ENCODE measurements around the gene PASD1.
"Not testable (repeated sequence)": the region's sequence is repeated elsewhere in the genome, so short reads cannot be mapped to it uniquely, and the experiment has no call there.

Gene PASD1

GRCh38 chrX:151563449-151563848 is at the start of gene PASD1:
Gene PASD1 (plus strand): TSS chrX:151563675. CDS start chrX:151601554, 37,879 bp downstream.
- Histone ChIP-seq H3K79me2 (ENCODE audit: control insufficient read depth, insufficient read depth, low read length, unreplicated experiment) (no peaks in the 10 kb centered on the region), H3K27me3 (ENCODE audit: insufficient read depth, low read length) (no peaks in the 10 kb centered on the region), H3K27ac (ENCODE audit: low read depth, low read length) (no peak within 1 kb of the TSS), H3K4me1 (ENCODE audit: control insufficient read depth, insufficient read depth, low read length, unreplicated experiment) (no peaks in the 10 kb centered on the region), H3K36me3 (ENCODE audit: insufficient read depth, low read length) (no peaks in the 10 kb centered on the region), H3K4me3 (ENCODE audit: low read depth, low read length) (no peak within 1 kb of the TSS), H2AFZ (ENCODE audit: low read length, unreplicated experiment) (no peak within 1 kb of the TSS)

GRCh38 chrX:151515237-151515636 is 48.2 kb upstream of the PASD1 start:
- Histone ChIP-seq H3K79me2 (ENCODE audit: control insufficient read depth, insufficient read depth, low read length, unreplicated experiment) (no peaks in the 10 kb centered on the region), H3K4me3 (ENCODE audit: low read depth, low read length) (no peak overlapping the region), H3K4me1 (ENCODE audit: control insufficient read depth, insufficient read depth, low read length, unreplicated experiment) (no peaks in the 10 kb centered on the region), H3K36me3 (ENCODE audit: insufficient read depth, low read length) (no peaks in the 10 kb centered on the region), H2AFZ (ENCODE audit: low read length, unreplicated experiment) (no peak overlapping the region), H3K27me3 (ENCODE audit: insufficient read depth, low read length) (no peaks in the 10 kb centered on the region), H3K27ac (ENCODE audit: low read depth, low read length) (no peak overlapping the region)

- no peak overlapping the region for H2AFZ ChIP-seq (ENCODE audit: low read length, unreplicated experiment)
- H3K79me2 ChIP-seq (ENCODE audit: control insufficient read depth, insufficient read depth, low read length, unreplicated experiment) = no peaks in the 10 kb centered on the region
- no peak overlapping the region for H3K27ac ChIP-seq (ENCODE audit: low read depth, low read length)
- no peaks in the 10 kb centered on the region for H3K4me1 ChIP-seq (ENCODE audit: control insufficient read depth, insufficient read depth, low read length, unreplicated experiment)
- H3K4me3 ChIP-seq (ENCODE audit: low read depth, low read length) = no peak overlapping the region
- no peaks in the 10 kb centered on the region for H3K27me3 ChIP-seq (ENCODE audit: insufficient read depth, low read length)
- no peaks in the 10 kb centered on the region for H3K36me3 ChIP-seq (ENCODE audit: insufficient read depth, low read length)
Observed at GRCh38 chrX:151516538-151517187, 46.8 kb upstream of the PASD1 start.

DNA sequence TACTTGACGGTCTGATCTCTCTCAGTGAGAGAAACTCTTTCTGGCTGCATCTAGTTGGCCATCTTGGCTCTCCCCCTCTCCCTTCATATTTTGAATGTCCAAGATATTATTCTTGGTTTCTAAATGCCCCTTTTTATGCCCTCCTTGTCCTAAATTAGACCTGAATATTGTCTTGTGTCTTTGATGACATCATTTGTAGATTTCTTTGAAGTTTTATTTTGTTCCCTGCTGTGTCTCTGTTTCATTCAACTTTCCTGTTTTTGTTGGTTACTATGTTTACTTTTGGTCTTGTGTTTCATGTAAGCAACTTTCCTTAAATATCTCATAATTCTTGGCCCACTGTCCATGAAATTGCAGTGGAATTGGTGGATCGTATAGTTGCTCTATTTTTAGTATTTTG is 46.1 kb upstream of the PASD1 start:
- Histone ChIP-seq H3K4me1 (ENCODE audit: control insufficient read depth, insufficient read depth, low read length, unreplicated experiment) (no peaks in the 10 kb centered on the region), H3K27ac (ENCODE audit: low read depth, low read length) (no peak overlapping the region), H3K27me3 (ENCODE audit: insufficient read depth, low read length) (no peaks in the 10 kb centered on the region), H2AFZ (ENCODE audit: low read length, unreplicated experiment) (no peak overlapping the region), H3K79me2 (ENCODE audit: control insufficient read depth, insufficient read depth, low read length, unreplicated experiment) (no peaks in the 10 kb centered on the region), H3K36me3 (ENCODE audit: insufficient read depth, low read length) (no peaks in the 10 kb centered on the region), H3K4me3 (ENCODE audit: low read depth, low read length) (no peak overlapping the region)

DNA sequence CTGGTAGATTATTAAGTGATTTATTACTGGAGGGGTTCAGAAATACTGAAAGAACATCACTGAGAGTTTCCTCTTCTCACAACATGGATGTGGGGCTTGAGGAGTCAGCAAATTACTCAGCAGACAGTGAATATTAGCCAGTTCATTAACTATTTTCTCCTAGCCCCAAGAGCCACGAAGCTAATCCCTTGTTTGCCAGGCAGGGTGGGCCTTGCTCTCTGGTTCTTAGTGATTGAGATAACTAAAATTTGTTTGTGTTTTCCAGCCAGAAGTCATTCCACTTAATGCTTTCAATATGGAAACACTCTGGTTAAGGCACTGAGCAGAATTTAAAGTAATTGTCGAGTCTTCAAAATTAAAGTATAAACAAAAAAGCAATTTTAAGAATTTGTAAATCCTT is 40.1 kb upstream of the PASD1 start:
- H3K27ac ChIP-seq (ENCODE audit: low read depth, low read length) = no peak overlapping the region
- H2AFZ ChIP-seq (ENCODE audit: low read length, unreplicated experiment) = no peak overlapping the region
- H3K79me2 ChIP-seq (ENCODE audit: control insufficient read depth, insufficient read depth, low read length, unreplicated experiment) = no peaks in the 10 kb centered on the region
- no peaks in the 10 kb centered on the region for H3K36me3 ChIP-seq (ENCODE audit: insufficient read depth, low read length)
- no peaks in the 10 kb centered on the region for H3K4me1 ChIP-seq (ENCODE audit: control insufficient read depth, insufficient read depth, low read length, unreplicated experiment)
- H3K4me3 ChIP-seq (ENCODE audit: low read depth, low read length) = no peak overlapping the region
- no peaks in the 10 kb centered on the region for H3K27me3 ChIP-seq (ENCODE audit: insufficient read depth, low read length)

GRCh38 chrX:151536571-151536970 is 26.9 kb upstream of the PASD1 start:
- no peak overlapping the region for H3K27ac ChIP-seq (ENCODE audit: low read depth, low read length)
- no peak overlapping the region for H3K4me3 ChIP-seq (ENCODE audit: low read depth, low read length)

DNA sequence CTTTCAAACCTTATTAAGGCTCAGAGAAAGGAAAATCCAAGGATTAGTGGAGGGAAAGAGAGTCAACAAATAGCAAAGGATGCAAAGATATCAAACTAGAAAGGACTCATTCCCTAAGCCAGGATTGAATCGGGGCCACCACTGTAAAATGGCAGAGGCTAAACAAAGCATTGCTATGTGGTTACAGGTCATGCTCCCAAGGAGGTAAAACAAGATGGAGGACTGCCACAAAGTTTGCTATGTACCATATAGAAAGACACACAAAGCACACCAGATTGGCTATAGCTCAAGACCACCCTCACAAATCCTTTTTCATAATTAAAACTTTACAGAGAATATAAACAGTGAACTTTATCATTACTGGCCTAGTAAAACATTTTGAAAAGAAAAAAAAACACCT is 25.9 kb upstream of the PASD1 start:
- no peak overlapping the region for H3K27ac ChIP-seq (ENCODE audit: low read depth, low read length)
- H2AFZ ChIP-seq (ENCODE audit: low read length, unreplicated experiment) = no peak overlapping the region
- no peaks in the 10 kb centered on the region for H3K79me2 ChIP-seq (ENCODE audit: control insufficient read depth, insufficient read depth, low read length, unreplicated experiment)
- no peaks in the 10 kb centered on the region for H3K36me3 ChIP-seq (ENCODE audit: insufficient read depth, low read length)
- H3K4me3 ChIP-seq (ENCODE audit: low read depth, low read length) = no peak overlapping the region
- no peaks in the 10 kb centered on the region for H3K27me3 ChIP-seq (ENCODE audit: insufficient read depth, low read length)
- no peaks in the 10 kb centered on the region for H3K4me1 ChIP-seq (ENCODE audit: control insufficient read depth, insufficient read depth, low read length, unreplicated experiment)

More at GRCh38 chrX:151536571-151536970, 26.9 kb upstream of the PASD1 start:
- no peaks in the 10 kb centered on the region for H3K27me3 ChIP-seq (ENCODE audit: insufficient read depth, low read length)
- H2AFZ ChIP-seq (ENCODE audit: low read length, unreplicated experiment) = no peak overlapping the region
- H3K4me1 ChIP-seq (ENCODE audit: control insufficient read depth, insufficient read depth, low read length, unreplicated experiment) = no peaks in the 10 kb centered on the region
- no peaks in the 10 kb centered on the region for H3K36me3 ChIP-seq (ENCODE audit: insufficient read depth, low read length)
- no peaks in the 10 kb centered on the region for H3K79me2 ChIP-seq (ENCODE audit: control insufficient read depth, insufficient read depth, low read length, unreplicated experiment)

- H3K27me3 ChIP-seq (ENCODE audit: insufficient read depth, low read length) = no peaks in the 10 kb centered on the region
- no peaks in the 10 kb centered on the region for H3K79me2 ChIP-seq (ENCODE audit: control insufficient read depth, insufficient read depth, low read length, unreplicated experiment)
- H3K4me1 ChIP-seq (ENCODE audit: control insufficient read depth, insufficient read depth, low read length, unreplicated experiment) = no peaks in the 10 kb centered on the region
- no peak overlapping the region for H3K4me3 ChIP-seq (ENCODE audit: low read depth, low read length)
- H3K36me3 ChIP-seq (ENCODE audit: insufficient read depth, low read length) = no peaks in the 10 kb centered on the region
- no peak overlapping the region for H3K27ac ChIP-seq (ENCODE audit: low read depth, low read length)
- H2AFZ ChIP-seq (ENCODE audit: low read length, unreplicated experiment) = no peak overlapping the region
Observed at GRCh38 chrX:151538190-151539122, 25.0 kb upstream of the PASD1 start.

DNA sequence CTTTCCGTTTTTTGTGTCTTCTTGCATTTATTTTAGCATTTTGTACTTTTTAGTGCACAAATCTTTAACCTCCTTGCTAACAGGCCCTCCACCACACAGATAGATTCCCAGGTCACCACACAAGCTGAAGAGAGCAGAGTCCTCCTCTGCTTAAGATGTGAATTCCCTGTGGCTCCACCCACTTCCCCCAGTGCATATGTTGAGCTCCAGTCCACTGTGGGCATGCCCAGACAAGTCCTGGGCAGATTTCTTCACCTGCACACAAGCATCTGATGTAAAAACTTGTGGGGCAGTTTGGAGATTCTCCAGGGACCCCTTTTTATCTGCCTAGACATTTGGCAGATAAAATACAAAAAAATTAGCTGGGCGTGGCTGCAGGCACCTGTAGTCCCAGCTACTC is 19.8 kb upstream of the PASD1 start:
- no peak overlapping the region for H3K27ac ChIP-seq (ENCODE audit: low read depth, low read length)
- no peak overlapping the region for H2AFZ ChIP-seq (ENCODE audit: low read length, unreplicated experiment)
- H3K36me3 ChIP-seq (ENCODE audit: insufficient read depth, low read length) = no peaks in the 10 kb centered on the region
- no peaks in the 10 kb centered on the region for H3K27me3 ChIP-seq (ENCODE audit: insufficient read depth, low read length)
- no peak overlapping the region for H3K4me3 ChIP-seq (ENCODE audit: low read depth, low read length)
- no peaks in the 10 kb centered on the region for H3K4me1 ChIP-seq (ENCODE audit: control insufficient read depth, insufficient read depth, low read length, unreplicated experiment)
- H3K79me2 ChIP-seq (ENCODE audit: control insufficient read depth, insufficient read depth, low read length, unreplicated experiment) = no peaks in the 10 kb centered on the region

GRCh38 chrX:151546226-151546625 is 17.2 kb upstream of the PASD1 start:
- not testable (repeated sequence) for H2AFZ ChIP-seq (ENCODE audit: low read length, unreplicated experiment); H3K27me3 ChIP-seq (ENCODE audit: insufficient read depth, low read length); H3K4me1 ChIP-seq (ENCODE audit: control insufficient read depth, insufficient read depth, low read length, unreplicated experiment); H3K27ac ChIP-seq (ENCODE audit: low read depth, low read length); H3K4me3 ChIP-seq (ENCODE audit: low read depth, low read length); H3K79me2 ChIP-seq (ENCODE audit: control insufficient read depth, insufficient read depth, low read length, unreplicated experiment); H3K36me3 ChIP-seq (ENCODE audit: insufficient read depth, low read length)

GRCh38 chrX:151551176-151551575 is 12.3 kb upstream of the PASD1 start:
- not testable (repeated sequence) for H3K36me3 ChIP-seq (ENCODE audit: insufficient read depth, low read length); H2AFZ ChIP-seq (ENCODE audit: low read length, unreplicated experiment); H3K27ac ChIP-seq (ENCODE audit: low read depth, low read length); H3K27me3 ChIP-seq (ENCODE audit: insufficient read depth, low read length); H3K79me2 ChIP-seq (ENCODE audit: control insufficient read depth, insufficient read depth, low read length, unreplicated experiment); H3K4me3 ChIP-seq (ENCODE audit: low read depth, low read length); H3K4me1 ChIP-seq (ENCODE audit: control insufficient read depth, insufficient read depth, low read length, unreplicated experiment)

Measured in ACC112 (cell line).